ENCODE results near the gene LEKR1.

GRCh38 chr3:156975721-156976120 is 149.6 kb downstream of the LEKR1 start:
- no peak for TF ChIP-seq CTCF (conservative IDR thresholded peaks at IDR 0.05; ENCODE audit: low read length)
- no peak for TF ChIP-seq EZH2phosphoT487 (IDR thresholded peaks at IDR 0.05; ENCODE audit: borderline replicate concordance, low read depth, low read length)

All from OCI-LY7 (cell line).